HEK293 (cell line): ENCODE data around the gene P2RX1.
A peak's percentile ranks its signal among the peaks of the same experiment; 100 is the strongest.

ENCODE experiments used
- CTCF ChIA-PET: fragments of 350-600 bp; formaldehyde crosslinking; extraction: SDS; loops from one replicate; lab custom pipeline; 2021; ENCODE audit warnings: antibody characterized with exemption; lab: Yijun Ruan, JAX
- POLR2A ChIA-PET: fragments of 300-600 bp; formaldehyde crosslinking; extraction: SDS; loops from one replicate; lab custom pipeline; 2020; ENCODE audit warnings: antibody characterized with exemption, inconsistent platforms; lab: Yijun Ruan, JAX
- H3K27ac ChIP-seq: fragments of 200-500 bp; sonication (Bioruptor generic); 2 replicates; pipeline ENCODE4 v1.5.1; 2014; ENCODE audit warnings: low read depth, low read length, control low read depth, inconsistent platforms; ENCODE audit errors: extremely low read depth
- H3K36me3 ChIP-seq, 2 experiments: fragments of 200-500 bp in 1 of 2; sonication (Bioruptor generic) in 1 of 2; 1 replicate in 1 of 2; 2 replicates in 1 of 2; pipeline ENCODE4 v1.5.1; 2014 to 2017; ENCODE audit warnings: inconsistent platforms in 2 of 2, low read length in 2 of 2; ENCODE audit not compliant: control insufficient read depth in 2 of 2, insufficient read depth in 1 of 2
- H3K4me1 ChIP-seq: fragments of 200-500 bp; sonication (Bioruptor generic); 2 replicates; pipeline ENCODE4 v1.5.1; 2014; ENCODE audit warnings: mild to moderate bottlenecking, low read length, inconsistent platforms; ENCODE audit not compliant: control insufficient read depth, insufficient read depth
- H3K4me3 ChIP-seq: 2 replicates; pipeline ENCODE4 v1.5.1; 2011; ENCODE audit warnings: low read depth, mild to moderate bottlenecking, control low read depth, low read length, moderate library complexity
- H3K9me3 ChIP-seq: fragments of 200-500 bp; sonication (Bioruptor generic); 2 replicates; pipeline ENCODE4 v1.5.1; 2014; ENCODE audit warnings: low read depth, low read length, inconsistent platforms; ENCODE audit not compliant: control insufficient read depth, insufficient read depth
- GLI2 ChIP-seq: fragments of 450-650 bp; formaldehyde crosslinking; IDR thresholded peaks from 2 replicates; pipeline ENCODE4; 2017; ENCODE audit warnings: missing biosample characterization, missing genetic modification characterization, low read depth, borderline replicate concordance
- KLF1 ChIP-seq: fragments of 450-650 bp; formaldehyde crosslinking; IDR thresholded peaks from 2 replicates; pipeline ENCODE4 v1.5.1; 2016; ENCODE audit warnings: missing biosample characterization, missing genetic modification characterization
- PRDM1 ChIP-seq: fragments of 450-650 bp; formaldehyde crosslinking; IDR thresholded peaks from 2 replicates; pipeline ENCODE4; 2016; ENCODE audit warnings: missing biosample characterization, missing genetic modification characterization
- SP2 ChIP-seq: fragments of 450-650 bp; formaldehyde crosslinking; IDR thresholded peaks from 2 replicates; pipeline ENCODE4 v1.5.1; 2016; ENCODE audit warnings: missing biosample characterization, missing genetic modification characterization
- WT1 ChIP-seq: fragments of 450-650 bp; formaldehyde crosslinking; IDR thresholded peaks from 2 replicates; pipeline ENCODE4 v1.5.1; 2016; ENCODE audit warnings: missing biosample characterization, missing genetic modification characterization
- ZBTB7A ChIP-seq: fragments of 450-650 bp; formaldehyde crosslinking; IDR thresholded peaks from 2 replicates; pipeline ENCODE4 v1.5.1; 2016; ENCODE audit warnings: low read depth, missing biosample characterization, missing genetic modification characterization
- ZNF133 ChIP-seq: fragments of 450-650 bp; formaldehyde crosslinking; IDR thresholded peaks from 2 replicates; pipeline ENCODE4 v1.5.1; 2016; ENCODE audit warnings: missing biosample characterization, missing genetic modification characterization
- ZNF148 ChIP-seq: fragments of 450-650 bp; formaldehyde crosslinking; IDR thresholded peaks from 2 replicates; pipeline ENCODE4 v1.5.0; 2017; ENCODE audit warnings: missing biosample characterization, missing genetic modification characterization, borderline replicate concordance
- ZNF16 ChIP-seq: fragments of 450-650 bp; formaldehyde crosslinking; IDR thresholded peaks from 2 replicates; pipeline ENCODE4 v1.5.1; 2016; ENCODE audit warnings: low read depth, missing biosample characterization, missing genetic modification characterization
- ZNF398 ChIP-seq: fragments of 450-650 bp; formaldehyde crosslinking; IDR thresholded peaks from 2 replicates; pipeline ENCODE4 v1.5.1; 2017; ENCODE audit warnings: missing biosample characterization, missing genetic modification characterization
- ZNF513 ChIP-seq: fragments of 450-650 bp; IDR thresholded peaks from 2 replicates; pipeline ENCODE4 v1.5.1; 2018; ENCODE audit warnings: missing biosample characterization, missing genetic modification characterization
- ZNF514 ChIP-seq: fragments of 450-650 bp; formaldehyde crosslinking; IDR thresholded peaks from 2 replicates; pipeline ENCODE4 v1.5.1; 2016; ENCODE audit warnings: missing biosample characterization, missing genetic modification characterization
- ZNF544 ChIP-seq: fragments of 450-650 bp; formaldehyde crosslinking; IDR thresholded peaks from 2 replicates; pipeline ENCODE4 v1.5.0; 2017; ENCODE audit warnings: missing biosample characterization, missing genetic modification characterization
- ZNF548 ChIP-seq: fragments of 450-650 bp; formaldehyde crosslinking; IDR thresholded peaks from 2 replicates; pipeline ENCODE4 v1.5.1; 2016; ENCODE audit warnings: missing biosample characterization, missing genetic modification characterization
- ZNF596 ChIP-seq: fragments of 450-650 bp; IDR thresholded peaks from 2 replicates; pipeline ENCODE4 v1.5.0; 2018; ENCODE audit warnings: missing biosample characterization, mild to moderate bottlenecking, missing genetic modification characterization, moderate library complexity
- ZNF624 ChIP-seq: fragments of 450-650 bp; formaldehyde crosslinking; IDR thresholded peaks from 2 replicates; pipeline ENCODE4 v1.5.1; 2017; ENCODE audit warnings: missing biosample characterization, missing genetic modification characterization
- ZNF677 ChIP-seq: fragments of 450-650 bp; IDR thresholded peaks from 2 replicates; pipeline ENCODE4 v1.5.0; 2018; ENCODE audit warnings: missing biosample characterization, mild to moderate bottlenecking, missing genetic modification characterization, moderate library complexity
- ZNF792 ChIP-seq: fragments of 450-650 bp; formaldehyde crosslinking; IDR thresholded peaks from 2 replicates; pipeline ENCODE4 v1.5.1; 2016; ENCODE audit warnings: missing biosample characterization, missing genetic modification characterization
- TF ChIP-seq, protein P1 (sequence below): fragments of 450-650 bp; formaldehyde crosslinking; IDR thresholded peaks from 2 replicates; pipeline ENCODE4 v1.5.1; 2016; ENCODE audit warnings: missing biosample characterization, missing genetic modification characterization, low read depth

The P2RX1 gene

GRCh38 chr17:3888343-3889171 lies 27.7 kb downstream of the P2RX1 start (continued):
- no peak for TF ChIP-seq ZNF677 (tag by site-specific recombination)
- peak; percentile 86 for TF ChIP-seq ZNF398 (tag by site-specific recombination)
- TF ChIP-seq ZNF544, result no peak

- H3K4me3 ChIP-seq, result no peak overlapping the region
- peaks cover 4 to 33% of the 10 kb centered on the region in 2 experiments; a peak in 2 of 3 replicates for H3K36me3 ChIP-seq
- ChIA-PET POLR2A (interaction anchor here (1.0 kb wide), 1 partner anchor 9 kb away, joined by 3 read pairs; no protein-coding TSS in a partner anchor), CTCF (interaction anchor here (0.7 to 3.0 kb wide), 3 partner anchors 18 to 181 kb away, joined by 3 to 16 read pairs (median 3); no protein-coding TSS in a partner anchor)
- no peaks in the 10 kb centered on the region for H3K9me3 ChIP-seq
- 0 out of 2 replicates have a peak, but pooled peaks have one; percentile 22 for TF ChIP-seq SP2 (tag by site-specific recombination)
- TF ChIP-seq ZNF398 (tag by site-specific recombination), result 0 out of 2 replicates have a peak, but pooled peaks have one; percentile 2
- TF ChIP-seq ZNF514, result no peak
- peak; percentile 43 for TF ChIP-seq KLF1 (tag by site-specific recombination)
- no peak for TF ChIP-seq ZNF548 (tag by site-specific recombination)
- H3K4me1 ChIP-seq, result peaks cover 38% of the 10 kb centered on the region
- peak overlapping the region; percentile 90 for H3K27ac ChIP-seq
Measured at GRCh38 chr17:3887804-3888203, 28.5 kb downstream of the P2RX1 start.

DNA sequence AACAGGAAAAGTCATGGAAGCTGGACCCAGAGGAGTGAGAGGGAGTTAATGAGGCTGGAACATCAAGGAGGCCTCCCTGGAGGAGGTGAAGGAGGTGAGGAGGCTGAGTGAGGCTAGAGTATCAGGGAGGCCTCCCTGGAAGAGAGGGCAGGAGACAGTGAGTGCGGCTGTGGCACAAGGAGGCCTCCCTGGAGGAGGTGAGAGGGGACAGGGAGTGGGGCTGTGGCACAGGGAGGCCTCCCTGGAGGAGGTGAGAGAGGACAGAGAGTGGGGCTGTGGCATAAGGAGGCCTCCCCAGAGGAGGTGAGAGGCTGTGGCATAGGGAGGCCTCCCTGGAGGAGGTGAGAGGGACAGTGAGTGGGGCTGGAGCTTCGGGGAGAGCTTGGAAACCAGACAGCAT lies 28.9 kb downstream of the P2RX1 start:
- Histone ChIP-seq H3K27ac (no peak overlapping the region), H3K9me3 (no peaks in the 10 kb centered on the region), H3K4me1 (peaks cover 38% of the 10 kb centered on the region), H3K4me3 (no peak overlapping the region), H3K36me3 (peaks cover 4 to 37% of the 10 kb centered on the region in 2 experiments; a peak in 2 of 3 replicates)
- ChIA-PET POLR2A (no interaction called here), CTCF (interaction anchor here (0.7 kb wide), 3 partner anchors 13 to 525 kb away, joined by 3 read pairs; no protein-coding TSS in a partner anchor)
- TF ChIP-seq ZBTB7A (tag by site-specific recombination) (no peak), ZNF513 (tag by site-specific recombination) (no peak), ZNF133 (tag by site-specific recombination) (no peak), ZNF16 (tag by site-specific recombination) (no peak), WT1 (peak; percentile 23; the same call in 1 of the 2 replicates), ZNF792 (tag by site-specific recombination) (no peak), ZNF596 (tag by site-specific recombination) (no peak), GLI2 (no peak), PRDM1 (tag by site-specific recombination) (peak; percentile 39; the same call in 1 of the 2 replicates), ZNF148 (tag by site-specific recombination) (peak; percentile 52; the same call in 1 of the 2 replicates), ZNF624 (no peak)
- TF ChIP-seq, protein P1, sequence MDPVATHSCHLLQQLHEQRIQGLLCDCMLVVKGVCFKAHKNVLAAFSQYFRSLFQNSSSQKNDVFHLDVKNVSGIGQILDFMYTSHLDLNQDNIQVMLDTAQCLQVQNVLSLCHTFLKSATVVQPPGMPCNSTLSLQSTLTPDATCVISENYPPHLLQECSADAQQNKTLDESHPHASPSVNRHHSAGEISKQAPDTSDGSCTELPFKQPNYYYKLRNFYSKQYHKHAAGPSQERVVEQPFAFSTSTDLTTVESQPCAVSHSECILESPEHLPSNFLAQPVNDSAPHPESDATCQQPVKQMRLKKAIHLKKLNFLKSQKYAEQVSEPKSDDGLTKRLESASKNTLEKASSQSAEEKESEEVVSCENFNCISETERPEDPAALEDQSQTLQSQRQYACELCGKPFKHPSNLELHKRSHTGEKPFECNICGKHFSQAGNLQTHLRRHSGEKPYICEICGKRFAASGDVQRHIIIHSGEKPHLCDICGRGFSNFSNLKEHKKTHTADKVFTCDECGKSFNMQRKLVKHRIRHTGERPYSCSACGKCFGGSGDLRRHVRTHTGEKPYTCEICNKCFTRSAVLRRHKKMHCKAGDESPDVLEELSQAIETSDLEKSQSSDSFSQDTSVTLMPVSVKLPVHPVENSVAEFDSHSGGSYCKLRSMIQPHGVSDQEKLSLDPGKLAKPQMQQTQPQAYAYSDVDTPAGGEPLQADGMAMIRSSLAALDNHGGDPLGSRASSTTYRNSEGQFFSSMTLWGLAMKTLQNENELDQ (tag by site-specific recombination), result no peak
